Neuronal stem cell (in vitro differentiated cells): ENCODE results near the gene HLA-F.

Experiments used
- DNase-seq: peaks from one replicate; pipeline ENCODE4 v3.0.0-alpha.2; 2013; ENCODE audit warnings: low spot score
- H2AFZ ChIP-seq: one replicate; pipeline ENCODE4 v1.6.1; 2013; ENCODE audit warnings: mild to moderate bottlenecking, low read length, inconsistent platforms
- H2AK5ac ChIP-seq: 2 replicates; pipeline ENCODE4 v1.6.1; 2013; ENCODE audit warnings: low read depth, mild to moderate bottlenecking, inconsistent platforms, low read length, moderate library complexity, mixed read lengths
- H2BK120ac ChIP-seq: 2 replicates; pipeline ENCODE4 v1.6.1; 2013; ENCODE audit warnings: low read depth, mild to moderate bottlenecking, inconsistent platforms, low read length, moderate library complexity, mixed read lengths
- H2BK12ac ChIP-seq: one replicate; pipeline ENCODE4 v1.6.1; 2013; ENCODE audit warnings: low read length, inconsistent platforms
- H2BK15ac ChIP-seq: 2 replicates; pipeline ENCODE4 v1.6.1; 2013; ENCODE audit warnings: mild to moderate bottlenecking, low read length, inconsistent platforms, mixed read lengths
- H2BK5ac ChIP-seq: one replicate; pipeline ENCODE4 v1.6.1; 2013; ENCODE audit warnings: inconsistent platforms, mild to moderate bottlenecking, low read length, moderate library complexity
- H3K14ac ChIP-seq: one replicate; pipeline ENCODE4 v1.6.1; 2013; ENCODE audit warnings: low read length, inconsistent platforms
- H3K18ac ChIP-seq: 2 replicates; pipeline ENCODE4 v1.6.1; 2013; ENCODE audit warnings: low read length, inconsistent platforms
- H3K23ac ChIP-seq: 2 replicates; pipeline ENCODE4 v1.6.1; 2013; ENCODE audit warnings: low read depth, mild to moderate bottlenecking, mixed read lengths, low read length, inconsistent platforms; ENCODE audit not compliant: poor library complexity
- H3K27ac ChIP-seq: replicated peaks from 3 replicates; pipeline ENCODE4 v1.5.1; 2013; ENCODE audit warnings: low read length, inconsistent platforms
- H3K27me3 ChIP-seq, 3 experiments: 2 replicates each; pipeline ENCODE4 v1.6.1; 2013; ENCODE audit warnings: low read length in 3 of 3, mild to moderate bottlenecking in 2 of 3, inconsistent platforms in 1 of 3, low read depth in 1 of 3, mixed read lengths in 1 of 3, moderate library complexity in 1 of 3; ENCODE audit not compliant: control insufficient read depth in 3 of 3, insufficient read depth in 3 of 3
- H3K36me3 ChIP-seq, 2 donors: replicated peaks in 1 of 2; 2 replicates each; pipeline ENCODE4 v1.6.1; 2013; ENCODE audit warnings: low read length in 2 of 2; ENCODE audit not compliant: control insufficient read depth in 2 of 2, insufficient read depth in 2 of 2
- H3K4ac ChIP-seq: 2 replicates; pipeline ENCODE4 v1.6.1; 2013; ENCODE audit warnings: inconsistent platforms, mild to moderate bottlenecking, low read length, moderate library complexity
- H3K4me1 ChIP-seq, 2 donors: 1 replicate in 1 of 2; 2 replicates in 1 of 2; pipeline ENCODE4 v1.6.1; 2013; ENCODE audit warnings: low read length in 2 of 2, low read depth in 1 of 2; ENCODE audit not compliant: control insufficient read depth in 2 of 2, insufficient read depth in 1 of 2
- H3K4me2 ChIP-seq: one replicate; pipeline ENCODE4 v1.6.1; 2013; ENCODE audit warnings: mild to moderate bottlenecking, low read length, inconsistent platforms; ENCODE audit not compliant: insufficient read depth, poor library complexity, severe bottlenecking
- H3K4me3 ChIP-seq, 2 donors: 2 replicates each; pipeline ENCODE4 v1.5.1; 2013; ENCODE audit warnings: low read length in 2 of 2, mild to moderate bottlenecking in 2 of 2, inconsistent platforms in 1 of 2, moderate library complexity in 1 of 2
- H3K79me1 ChIP-seq: one replicate; pipeline ENCODE4 v1.6.1; 2013; ENCODE audit warnings: low read depth, mild to moderate bottlenecking, inconsistent platforms, low read length, moderate library complexity
- H3K9ac ChIP-seq: one replicate; pipeline ENCODE4 v1.6.1; 2013; ENCODE audit warnings: mild to moderate bottlenecking, low read depth, low read length, inconsistent platforms; ENCODE audit not compliant: poor library complexity
- H3K9me3 ChIP-seq, 2 donors: replicated peaks in 1 of 2; 2 replicates each; pipeline versions ENCODE3 to v1.6.1; 2013; ENCODE audit warnings: low read length in 2 of 2, mild to moderate bottlenecking in 2 of 2, inconsistent platforms in 1 of 2, low read depth in 1 of 2, mixed read lengths in 1 of 2, moderate library complexity in 1 of 2; ENCODE audit not compliant: control insufficient read depth in 2 of 2, insufficient read depth in 1 of 2
- H4K8ac ChIP-seq: one replicate; pipeline ENCODE4 v1.6.1; 2013; ENCODE audit warnings: low read depth, mild to moderate bottlenecking, inconsistent platforms, low read length, moderate library complexity
- H4K91ac ChIP-seq: one replicate; pipeline ENCODE4 v1.6.1; 2013; ENCODE audit warnings: low read length, low read depth, mild to moderate bottlenecking, inconsistent platforms; ENCODE audit not compliant: poor library complexity
- WGBS, 2 donors: extraction: QIAGEN DNeasy Blood & Tissue Kit; methylation state at CpG; one replicate each; pipeline ENCODE4 v1.1.7; 2013; ENCODE audit warnings: missing lambda C conversion rate in 2 of 2, mixed read lengths in 1 of 2; ENCODE audit not compliant: insufficient read length in 2 of 2, insufficient replicate concordance in 1 of 2; ENCODE audit errors: extremely low coverage in 2 of 2; 5-methylcytosine and 5-hydroxymethylcytosine counted together

HLA-F gene

DNA sequence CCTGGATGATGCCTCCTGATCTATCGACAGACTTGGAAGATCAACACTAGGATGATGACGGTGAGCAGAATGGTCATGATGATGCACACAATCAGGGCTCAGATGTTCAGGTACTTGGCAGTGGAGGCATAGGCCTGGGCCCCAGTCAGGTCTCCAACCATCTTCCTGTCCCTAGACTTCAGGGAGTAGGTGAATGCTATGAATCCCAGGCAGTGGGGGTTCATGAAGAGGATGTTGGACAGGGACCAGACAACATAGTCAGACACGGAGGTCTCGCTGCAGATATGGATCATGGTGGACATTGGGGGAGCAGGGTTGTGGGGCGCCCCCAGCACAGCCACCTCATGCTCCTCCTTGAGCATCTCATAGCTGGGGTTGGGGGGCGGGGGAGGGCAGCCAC lies 27.5 kb downstream of the HLA-F start:
- Histone ChIP-seq H3K4me1 (peaks cover 0 to 8% of the 10 kb centered on the region in 2 donors), H4K91ac (no peak overlapping the region), H3K4me2 (no peak overlapping the region), H3K14ac (no peak overlapping the region), H3K27me3 (peaks cover 12 to 67% (median 52%) of the 10 kb centered on the region in 3 experiments), H3K36me3 (no peaks in the 10 kb centered on the region), H2BK12ac (no peak overlapping the region), H3K18ac (no peak overlapping the region), H2AK5ac (no peak overlapping the region), H3K9me3 (peaks cover 0 to 2% of the 10 kb centered on the region in 2 donors), H2BK15ac (no peak overlapping the region), H2AFZ (no peak overlapping the region), H3K4ac (no peak overlapping the region), H2BK120ac (no peak overlapping the region), H3K23ac (no peak overlapping the region), H3K9ac (no peak overlapping the region), H3K27ac (no peak overlapping the region), H4K8ac (no peak overlapping the region), H3K79me1 (no peaks in the 10 kb centered on the region), H2BK5ac (no peak overlapping the region), H3K4me3 (no peak overlapping the region)
- DNase-seq = no peak
- WGBS, 2 donors = no CpG with 5 or more reads among the region's 6 CpGs

DNA sequence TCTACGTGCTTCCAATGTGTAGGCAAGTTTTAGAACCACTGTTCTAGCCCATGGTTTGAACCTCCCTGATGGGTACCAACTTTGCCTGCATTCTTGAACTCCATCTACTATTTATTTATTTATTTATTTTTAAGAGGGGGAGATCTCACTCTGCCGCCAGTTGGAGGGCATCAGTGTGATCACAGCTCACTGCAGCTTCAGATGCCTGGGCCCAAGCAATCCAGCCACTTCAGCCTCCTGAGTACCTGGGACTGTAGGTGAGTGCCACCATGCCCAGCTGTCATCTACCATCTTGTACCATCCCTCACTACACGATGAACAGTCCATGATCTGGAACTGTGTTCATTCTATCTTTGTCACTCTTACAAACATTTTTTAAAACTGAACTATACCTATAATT lies 28.2 kb downstream of the HLA-F start:
- H3K18ac ChIP-seq = no peak overlapping the region
- no peak for DNase-seq
- H2BK15ac ChIP-seq = no peak overlapping the region
- H4K91ac ChIP-seq = no peak overlapping the region
- peaks cover 0 to 2% of the 10 kb centered on the region in 2 donors for H3K9me3 ChIP-seq
- no peak overlapping the region for H3K4me2 ChIP-seq
- no peaks in the 10 kb centered on the region for H3K79me1 ChIP-seq
- H3K27ac ChIP-seq = no peak overlapping the region
- H2AFZ ChIP-seq = no peak overlapping the region
- H2AK5ac ChIP-seq = no peak overlapping the region
- H4K8ac ChIP-seq = no peak overlapping the region
- H2BK120ac ChIP-seq = no peak overlapping the region
- H3K4ac ChIP-seq = no peak overlapping the region
- H3K14ac ChIP-seq = no peak overlapping the region
- H3K36me3 ChIP-seq = no peaks in the 10 kb centered on the region
- H3K23ac ChIP-seq = no peak overlapping the region
- peaks cover 0 to 8% of the 10 kb centered on the region in 2 donors for H3K4me1 ChIP-seq
- peaks cover 12 to 62% (median 49%) of the 10 kb centered on the region in 3 experiments for H3K27me3 ChIP-seq
- H2BK12ac ChIP-seq = no peak overlapping the region
- no peak overlapping the region for H3K9ac ChIP-seq
- no peak overlapping the region for H2BK5ac ChIP-seq
- whole genome bisulfite sequencing, 2 donors = no CpG with 5 or more reads among the region's 3 CpGs
- H3K4me3 ChIP-seq = no peak overlapping the region

DNA sequence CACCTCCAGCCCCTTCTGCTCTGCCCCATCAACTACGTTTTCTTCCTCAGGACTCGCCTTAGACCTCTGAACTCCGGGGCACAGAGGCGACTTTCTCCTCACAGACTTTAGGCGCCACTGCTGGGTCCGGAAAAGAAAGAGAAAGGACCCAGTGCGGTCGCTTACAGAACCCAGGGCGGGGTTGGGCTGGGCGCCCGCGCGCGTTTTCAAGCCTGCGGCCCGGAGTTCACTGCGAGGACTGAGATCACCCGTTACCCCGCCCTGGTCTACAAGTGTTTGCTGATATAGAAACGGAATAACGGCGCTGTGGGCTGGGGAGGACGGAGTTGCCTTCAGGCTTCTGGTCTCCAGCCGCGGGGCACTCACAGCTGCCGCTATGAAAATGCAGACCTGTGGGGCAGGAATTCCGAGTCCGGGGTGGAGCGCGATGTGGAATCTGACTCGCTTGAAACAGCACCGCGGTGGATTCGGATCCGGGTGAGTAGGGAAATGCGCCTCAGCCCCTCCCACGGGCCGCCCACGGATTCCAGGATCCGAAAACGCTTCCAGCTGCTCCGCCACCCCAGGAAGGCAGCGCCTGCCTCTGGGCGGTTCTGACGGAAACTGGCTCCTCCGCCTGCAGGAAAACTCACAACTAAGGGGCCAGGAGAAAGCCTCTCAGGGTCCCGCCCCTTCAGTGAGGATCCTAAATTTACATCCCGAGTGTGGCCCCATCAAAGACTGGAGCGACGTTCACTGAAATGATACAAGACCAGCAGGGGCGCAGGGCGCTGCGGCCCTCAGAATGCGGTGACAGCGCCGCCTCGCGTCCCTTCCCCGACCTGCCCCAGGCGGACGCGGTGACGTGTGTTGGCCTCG lies 29.4 kb downstream of the HLA-F start:
- Histone ChIP-seq H3K4ac (no peak overlapping the region), H2BK15ac (no peak overlapping the region), H3K9me3 (peaks cover 0 to 2% of the 10 kb centered on the region in 2 donors), H3K14ac (no peak overlapping the region), H2BK12ac (no peak overlapping the region), H2BK5ac (no peak overlapping the region), H3K23ac (peak overlapping the region; percentile 52), H4K91ac (no peak overlapping the region), H3K4me1 (peaks cover 0 to 11% of the 10 kb centered on the region in 2 donors), H3K18ac (peak overlapping the region; percentile 22), H3K4me3 (peak overlapping the region; percentile 47 to 89), H3K4me2 (peak overlapping the region; percentile 88), H3K9ac (peak overlapping the region; percentile 61), H3K36me3 (no peaks in the 10 kb centered on the region), H2AFZ (peak overlapping the region; percentile 97), H2AK5ac (no peak overlapping the region), H2BK120ac (no peak overlapping the region), H4K8ac (no peak overlapping the region), H3K27me3 (peaks cover 12 to 53% (median 45%) of the 10 kb centered on the region in 3 experiments), H3K27ac (no peak overlapping the region), H3K79me1 (no peaks in the 10 kb centered on the region)
- WGBS, 2 donors = no CpG with 5 or more reads among the region's 64 CpGs
- DNase-seq = peak; percentile 81

DNA sequence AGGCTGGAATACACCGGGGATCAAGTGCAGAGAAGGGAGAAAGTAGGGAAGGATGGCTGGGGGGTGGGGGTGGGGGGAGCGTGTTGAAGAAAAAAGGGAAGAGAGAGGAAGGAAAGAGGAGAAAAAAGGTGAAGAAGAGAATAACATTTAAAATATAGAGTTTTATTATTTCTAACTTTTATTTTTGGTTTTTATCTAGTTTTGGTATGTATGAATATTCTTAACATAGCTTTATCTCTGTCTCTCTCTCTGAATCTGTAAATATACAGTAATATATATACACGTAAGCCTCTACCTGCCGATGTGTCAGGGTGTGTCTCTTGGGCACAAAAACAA lies 30.0 kb downstream of the HLA-F start:
- Histone ChIP-seq H3K4me3 (no peak overlapping the region), H3K79me1 (no peaks in the 10 kb centered on the region), H3K14ac (no peak overlapping the region), H2BK5ac (no peak overlapping the region), H3K27me3 (peaks cover 9 to 47% (median 39%) of the 10 kb centered on the region in 3 experiments), H2AFZ (no peak overlapping the region), H3K4ac (no peak overlapping the region), H3K9ac (no peak overlapping the region), H2BK15ac (no peak overlapping the region), H2BK120ac (no peak overlapping the region), H2AK5ac (no peak overlapping the region), H3K9me3 (peaks cover 0 to 2% of the 10 kb centered on the region in 2 donors), H3K4me2 (no peak overlapping the region), H3K4me1 (peaks cover 0 to 11% of the 10 kb centered on the region in 2 donors), H4K8ac (no peak overlapping the region), H3K23ac (no peak overlapping the region), H4K91ac (no peak overlapping the region), H3K18ac (no peak overlapping the region), H3K27ac (no peak overlapping the region), H2BK12ac (no peak overlapping the region), H3K36me3 (no peaks in the 10 kb centered on the region)
- no peak for DNase-seq
- no CpG with 5 or more reads among the region's 4 CpGs for WGBS, 2 donors
